NCI-H82 treated with DMSO at 0.1 percent for 48 hours (cell line): Measurements from ENCODE around the gene ADGRD2.

Experiments used
- DNase-seq: peaks from one replicate; lab custom pipeline; 2025; ENCODE audit not compliant: unreplicated experiment; lab: John Stamatoyannopoulos, UW

ADGRD2 gene

DNA sequence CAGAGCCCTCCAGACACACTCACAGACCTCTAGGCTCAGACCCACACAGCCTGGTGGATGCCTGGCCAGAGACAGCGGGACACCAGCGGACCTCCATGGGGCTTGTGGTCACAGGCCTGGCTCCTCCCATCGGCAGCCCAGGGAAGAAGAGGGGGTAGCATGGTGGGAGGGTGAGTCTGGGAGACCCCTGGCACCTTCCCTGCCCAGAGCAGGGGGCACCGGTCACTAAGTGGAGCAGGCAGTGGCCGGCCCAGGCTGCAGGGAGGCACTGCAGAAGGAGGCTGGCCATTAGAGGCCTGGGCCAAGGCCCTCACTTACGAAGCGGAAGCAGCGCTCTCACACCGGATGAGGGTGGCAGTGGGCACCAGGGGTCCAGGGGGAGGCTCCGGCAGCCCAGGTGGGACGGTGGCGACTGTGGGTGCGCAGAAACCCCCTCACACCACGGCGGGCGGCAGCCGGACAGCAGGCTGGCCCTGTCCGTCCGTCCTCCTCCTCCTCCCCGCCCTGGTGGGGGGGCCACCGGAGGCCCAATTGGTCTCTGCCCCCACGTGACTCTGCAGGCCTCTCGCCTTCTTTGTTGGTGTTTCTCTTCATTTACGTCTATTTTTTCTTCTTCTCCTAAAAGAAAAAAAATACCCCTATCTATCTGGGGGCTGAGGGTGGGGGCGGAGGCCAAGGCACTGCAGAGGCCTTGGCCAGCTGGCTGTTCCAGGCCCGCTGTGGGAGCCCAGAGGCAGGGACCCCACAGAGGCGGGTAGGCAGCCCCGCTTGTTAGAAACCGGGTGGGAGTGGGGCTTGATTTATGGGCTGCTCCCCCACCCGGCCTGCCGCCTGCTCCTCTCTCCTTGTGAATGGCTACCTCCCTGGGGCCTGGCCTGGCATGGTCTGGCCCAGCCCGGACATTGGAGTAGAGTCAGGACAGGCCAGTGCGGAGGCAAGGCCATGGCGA lies 57.0 kb downstream of the ADGRD2 start, which contains the start of gene NR5A1:
Gene NR5A1 (minus strand): TSS at position 469 of the 949 bp plus-strand sequence. CDS start 4,004 bp downstream, outside the sequence.
- no peak for DNase-seq

DNA sequence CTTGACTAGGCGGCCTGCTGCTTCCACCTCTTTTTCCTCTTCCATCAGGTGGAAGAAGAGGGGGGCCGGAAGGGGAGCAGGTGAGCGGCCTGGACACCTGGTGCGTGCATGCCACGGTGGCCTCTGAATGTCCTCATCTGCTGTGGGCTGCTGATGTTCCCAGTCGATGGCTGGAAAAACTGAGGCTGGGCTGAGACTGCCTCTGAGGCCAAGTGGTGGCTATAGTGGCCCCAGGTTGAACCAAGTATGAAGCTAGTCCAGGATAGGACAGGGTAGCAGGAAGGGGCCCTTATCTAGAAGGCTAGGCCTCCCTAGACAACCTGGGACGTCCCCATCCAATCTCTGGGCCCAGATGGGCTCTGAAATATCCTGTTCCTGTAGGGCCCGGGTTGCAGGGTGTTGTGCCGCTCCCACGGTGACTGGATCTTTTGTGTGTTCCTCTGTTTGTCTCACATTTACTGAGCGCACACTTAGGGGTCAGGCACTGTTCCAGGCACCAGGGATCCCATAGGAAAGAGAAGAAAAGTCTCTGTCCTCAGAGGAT lies 57.7 kb downstream of the ADGRD2 start:
- DNase-seq = no peak

DNA sequence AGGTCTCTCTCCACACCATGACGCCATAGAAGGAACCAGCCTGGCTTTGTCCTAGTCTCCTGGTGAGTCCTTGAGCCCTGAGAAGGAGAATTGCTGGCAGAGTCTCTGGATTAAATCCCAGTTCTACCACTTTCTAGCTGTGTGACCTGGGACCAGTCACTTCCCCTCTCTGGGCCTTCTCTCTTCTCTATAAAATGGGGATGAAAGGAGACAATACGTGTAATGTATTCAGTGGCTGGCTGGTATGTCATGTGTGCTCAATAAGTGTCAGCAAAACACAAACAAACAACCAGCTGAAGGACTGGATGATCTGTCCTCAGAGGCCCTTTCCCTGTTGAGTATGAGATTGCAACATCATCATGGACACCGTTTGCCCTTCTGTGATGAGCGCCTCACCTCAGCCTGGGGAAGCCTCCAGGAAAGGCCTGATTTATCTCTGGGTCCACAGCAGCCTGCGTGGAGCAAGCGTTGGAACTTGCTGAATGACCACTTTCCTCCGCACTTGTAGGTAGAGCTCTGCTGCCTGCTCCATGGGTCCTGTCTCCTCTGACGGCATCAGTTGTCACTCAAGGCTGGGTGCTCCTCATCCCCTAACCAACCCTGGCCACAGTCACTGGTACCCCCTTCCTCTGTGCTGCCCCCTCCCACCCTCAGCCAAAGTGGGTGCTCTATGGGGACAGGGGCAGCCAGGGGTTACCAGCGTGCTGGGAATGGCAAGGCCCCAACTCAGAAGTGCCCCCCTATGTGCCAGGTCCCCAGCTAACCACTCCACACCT lies 60.6 kb downstream of the ADGRD2 start:
- DNase-seq = no peak

DNA sequence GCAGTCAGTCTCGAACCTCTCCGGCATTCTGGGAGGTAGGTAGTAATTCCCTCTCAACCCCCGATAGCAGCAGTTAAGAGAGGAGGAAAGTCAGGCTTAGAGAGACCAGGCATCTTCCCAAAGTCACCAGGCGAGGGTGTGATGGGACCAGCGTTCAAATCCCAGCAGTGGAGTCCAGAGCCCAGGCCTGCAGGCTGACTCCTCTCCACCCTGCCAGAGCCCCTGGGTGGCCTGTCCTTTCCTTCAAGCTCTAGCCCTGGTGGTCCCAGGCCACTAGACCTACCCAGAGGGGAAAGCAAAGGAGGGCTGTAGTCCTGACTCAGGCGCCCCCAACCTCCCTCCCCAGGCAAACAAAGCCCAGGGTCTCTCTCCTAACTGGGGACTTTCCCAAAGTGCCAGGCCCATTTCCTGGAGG lies 61.2 kb downstream of the ADGRD2 start:
- DNase-seq = no peak

DNA sequence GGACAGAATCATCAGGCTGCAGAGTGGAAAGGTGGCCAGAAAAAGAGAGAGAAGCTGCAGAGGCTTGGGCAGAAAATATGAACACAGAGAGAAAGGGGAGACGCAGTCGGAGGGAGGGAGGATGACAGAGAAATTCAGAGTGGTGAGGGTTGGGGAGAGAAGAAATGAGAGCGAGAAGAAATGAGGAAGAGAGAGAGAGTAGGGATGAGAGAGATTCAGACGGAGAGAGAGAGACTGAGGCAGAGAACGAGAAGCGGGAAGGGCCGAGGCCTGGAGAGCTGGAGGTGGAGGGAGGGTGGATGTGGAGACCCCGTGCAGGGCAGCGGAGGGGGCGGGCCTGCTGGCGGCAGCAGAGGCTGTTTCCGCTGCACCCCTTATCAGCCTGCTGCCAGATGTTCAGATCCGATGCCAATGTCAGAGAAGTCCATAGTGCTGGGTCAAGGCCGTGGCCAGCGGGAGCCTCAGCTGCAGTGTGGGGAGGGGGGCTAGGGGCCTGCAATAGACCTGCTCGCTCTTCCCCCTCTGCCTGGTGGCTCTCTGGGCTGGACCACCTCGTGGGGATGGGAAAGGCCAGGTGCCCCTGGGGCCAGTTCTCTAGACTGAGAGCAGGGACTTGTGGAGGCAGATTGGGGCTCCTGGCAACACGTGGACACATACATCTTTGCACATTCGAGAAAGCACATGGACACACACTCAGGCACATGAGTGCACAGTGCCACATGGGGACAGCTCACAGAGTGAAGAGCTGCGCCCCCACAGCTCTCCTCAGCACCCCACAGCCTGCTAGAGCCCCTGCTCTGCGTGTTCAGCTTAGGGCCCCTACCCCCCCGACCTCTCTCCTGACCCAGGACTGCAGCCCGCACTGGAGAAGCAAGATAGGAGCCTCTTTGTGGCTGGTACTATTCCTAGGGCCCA lies 61.9 kb downstream of the ADGRD2 start:
- no peak for DNase-seq

DNA sequence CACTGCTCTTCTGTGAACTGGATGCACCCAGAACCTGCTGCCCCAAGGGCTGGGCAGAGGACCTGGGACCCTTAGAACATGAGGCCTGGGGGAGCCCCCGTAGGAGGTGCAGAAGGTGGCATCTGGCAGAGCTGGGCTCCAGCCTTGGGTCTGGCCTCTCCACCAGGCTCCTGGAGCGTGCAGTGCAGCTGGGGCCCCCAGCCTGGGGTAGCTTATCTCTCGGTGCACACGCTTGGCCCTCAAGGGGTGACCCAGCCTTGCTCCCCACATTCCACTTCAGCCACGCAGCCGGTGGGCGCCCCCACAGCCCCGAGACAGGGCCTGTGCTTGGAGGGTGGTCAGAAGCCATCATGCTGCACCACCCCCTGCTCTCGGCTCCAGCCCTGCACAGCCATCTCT lies 62.6 kb downstream of the ADGRD2 start:
- DNase-seq = no peak

DNA sequence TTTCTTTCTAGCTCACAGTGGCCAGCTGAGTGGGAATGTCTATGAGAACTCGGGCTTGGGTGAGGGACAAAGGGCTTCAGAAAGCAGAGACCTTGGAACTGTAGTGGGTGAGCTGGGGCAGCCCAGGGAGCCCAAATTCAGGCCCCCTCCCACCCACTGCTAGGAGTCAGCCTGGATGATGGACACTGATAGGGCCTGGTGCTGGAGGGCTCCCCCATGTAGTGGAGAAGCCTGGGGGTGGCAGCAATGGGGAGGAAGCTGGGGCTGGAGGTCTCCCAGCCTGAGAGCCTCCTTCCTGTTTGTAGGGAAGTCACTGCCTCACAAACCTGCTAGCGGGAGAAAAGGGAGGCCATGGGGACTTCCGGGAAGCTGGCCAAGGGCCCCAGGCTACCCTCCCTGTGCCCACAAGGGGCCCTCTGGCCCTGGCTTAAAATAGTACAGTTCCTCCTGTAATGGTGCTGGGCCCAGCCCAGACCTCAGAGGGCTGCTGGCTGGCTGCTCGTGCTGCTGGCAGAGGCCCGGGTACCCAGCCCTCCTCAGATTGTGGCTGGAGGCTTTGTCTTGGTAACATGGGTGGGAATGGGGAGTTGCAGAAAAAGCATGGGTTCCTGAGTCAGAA lies 63.2 kb downstream of the ADGRD2 start:
- no peak for DNase-seq

DNA sequence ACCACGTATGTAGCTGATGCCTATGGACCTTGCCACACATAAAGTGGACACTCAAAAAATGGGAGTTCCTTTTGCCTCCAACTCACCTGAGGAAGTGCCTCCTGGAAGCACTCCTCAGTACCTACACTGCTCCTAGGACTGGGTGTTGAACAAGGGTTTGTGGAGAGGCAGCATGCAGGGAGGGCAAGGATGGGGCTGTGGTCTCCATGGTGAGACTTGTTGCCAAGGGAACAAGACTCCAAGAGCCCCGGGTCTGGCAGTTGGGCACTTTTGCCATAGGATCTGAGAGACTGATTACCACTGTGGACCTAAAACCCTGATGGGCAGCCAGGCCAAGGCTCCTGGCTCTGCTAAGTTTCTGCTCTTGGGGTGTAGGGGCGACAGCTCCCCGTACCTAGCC lies 63.9 kb downstream of the ADGRD2 start:
- no peak for DNase-seq

DNA sequence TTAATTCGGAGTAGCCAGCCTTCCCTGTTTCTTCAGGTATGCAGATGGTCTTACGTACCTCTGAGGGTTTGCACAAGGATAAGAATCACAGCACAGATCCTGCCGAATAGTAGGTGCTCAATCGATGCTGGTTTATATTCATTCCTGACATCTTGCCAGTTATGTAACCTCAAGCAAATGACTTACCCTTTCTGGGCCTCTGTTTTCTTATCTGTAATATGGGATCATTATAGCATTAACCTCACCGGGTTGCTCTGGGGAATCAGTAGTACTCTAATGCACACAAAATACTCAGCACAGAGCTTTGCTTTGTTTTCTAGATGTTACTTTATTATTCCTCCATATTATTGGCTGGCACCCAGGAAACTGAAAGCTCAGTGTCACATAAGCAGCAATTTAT lies 64.6 kb downstream of the ADGRD2 start:
- DNase-seq = no peak

DNA sequence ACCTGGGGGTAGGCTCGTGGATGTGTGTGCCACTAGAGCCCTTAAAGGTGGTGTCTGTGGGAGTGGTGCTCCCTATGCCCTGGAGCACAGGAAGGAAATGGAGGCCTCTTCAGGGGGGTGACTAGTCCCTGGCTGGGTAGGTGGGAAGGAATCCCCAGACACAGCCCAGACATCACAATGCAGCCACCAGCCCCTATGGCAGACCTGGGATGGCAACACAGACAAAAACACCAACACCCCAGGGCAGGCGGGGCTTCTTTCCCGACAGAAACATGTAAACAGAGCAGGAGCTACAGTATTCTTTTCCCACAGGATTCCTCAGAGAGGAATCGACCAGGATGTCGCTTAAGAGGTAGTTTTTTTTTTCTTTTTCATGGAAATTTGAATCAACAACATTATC lies 67.3 kb downstream of the ADGRD2 start:
- DNase-seq = no peak

DNA sequence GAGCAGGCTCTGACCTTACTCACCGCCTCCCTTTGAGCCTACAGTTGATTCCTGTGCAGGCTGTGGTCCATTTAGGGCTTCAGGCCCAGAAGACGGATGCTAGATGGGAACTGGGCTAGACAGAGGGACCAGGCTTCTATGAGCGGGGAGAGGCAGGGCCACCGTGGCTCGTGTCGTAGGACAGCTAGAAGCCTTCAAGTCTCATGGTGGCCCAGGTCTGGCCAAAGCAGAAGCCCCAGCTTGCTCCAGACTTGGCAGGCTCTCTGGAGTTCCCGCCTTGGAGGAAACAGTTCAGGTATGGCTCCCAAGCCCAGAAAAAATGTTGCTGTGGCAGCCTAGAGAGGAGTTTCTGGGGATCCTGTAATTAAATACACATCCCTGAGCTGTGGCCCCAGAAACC lies 67.9 kb downstream of the ADGRD2 start:
- DNase-seq = no peak

DNA sequence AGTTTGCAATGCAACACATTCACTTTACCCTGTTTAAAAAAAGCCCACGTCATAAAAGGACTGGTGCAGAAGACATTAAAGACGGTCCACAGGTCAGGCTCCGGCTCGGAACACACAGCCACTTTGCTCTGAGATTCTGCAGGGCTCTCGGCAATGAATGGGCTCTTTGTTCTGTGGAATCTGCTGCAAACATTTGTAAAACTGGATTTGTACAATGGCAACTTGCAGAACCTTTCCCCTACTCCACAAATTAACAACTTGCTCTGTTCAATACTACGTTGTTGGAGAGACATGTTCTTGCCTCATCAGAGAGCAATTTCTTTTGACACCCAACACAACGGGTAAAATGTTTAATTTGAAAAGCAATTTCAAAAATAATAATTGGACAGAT lies 70.0 kb downstream of the ADGRD2 start:
- DNase-seq = no peak

DNA sequence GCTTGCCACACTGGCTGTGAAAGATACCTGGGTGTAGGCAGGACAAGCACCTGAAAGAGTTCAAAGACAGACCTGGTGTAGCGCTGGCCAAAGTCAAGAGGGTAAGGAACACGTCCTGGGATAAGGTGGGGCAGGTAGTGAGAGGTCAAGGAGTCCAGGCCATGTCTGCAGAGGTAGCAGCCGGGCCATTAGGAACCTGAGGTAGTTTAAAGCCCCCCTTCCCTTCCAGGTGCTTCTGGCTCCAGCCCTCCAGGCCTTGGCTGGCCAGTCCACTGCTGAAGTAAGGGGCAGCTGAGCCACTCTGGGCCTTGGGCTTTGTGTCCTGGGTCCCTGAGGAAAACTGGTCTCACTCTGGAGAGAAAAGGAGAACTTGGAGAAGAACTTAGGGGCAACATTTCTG lies 70.9 kb downstream of the ADGRD2 start:
- DNase-seq = no peak

DNA sequence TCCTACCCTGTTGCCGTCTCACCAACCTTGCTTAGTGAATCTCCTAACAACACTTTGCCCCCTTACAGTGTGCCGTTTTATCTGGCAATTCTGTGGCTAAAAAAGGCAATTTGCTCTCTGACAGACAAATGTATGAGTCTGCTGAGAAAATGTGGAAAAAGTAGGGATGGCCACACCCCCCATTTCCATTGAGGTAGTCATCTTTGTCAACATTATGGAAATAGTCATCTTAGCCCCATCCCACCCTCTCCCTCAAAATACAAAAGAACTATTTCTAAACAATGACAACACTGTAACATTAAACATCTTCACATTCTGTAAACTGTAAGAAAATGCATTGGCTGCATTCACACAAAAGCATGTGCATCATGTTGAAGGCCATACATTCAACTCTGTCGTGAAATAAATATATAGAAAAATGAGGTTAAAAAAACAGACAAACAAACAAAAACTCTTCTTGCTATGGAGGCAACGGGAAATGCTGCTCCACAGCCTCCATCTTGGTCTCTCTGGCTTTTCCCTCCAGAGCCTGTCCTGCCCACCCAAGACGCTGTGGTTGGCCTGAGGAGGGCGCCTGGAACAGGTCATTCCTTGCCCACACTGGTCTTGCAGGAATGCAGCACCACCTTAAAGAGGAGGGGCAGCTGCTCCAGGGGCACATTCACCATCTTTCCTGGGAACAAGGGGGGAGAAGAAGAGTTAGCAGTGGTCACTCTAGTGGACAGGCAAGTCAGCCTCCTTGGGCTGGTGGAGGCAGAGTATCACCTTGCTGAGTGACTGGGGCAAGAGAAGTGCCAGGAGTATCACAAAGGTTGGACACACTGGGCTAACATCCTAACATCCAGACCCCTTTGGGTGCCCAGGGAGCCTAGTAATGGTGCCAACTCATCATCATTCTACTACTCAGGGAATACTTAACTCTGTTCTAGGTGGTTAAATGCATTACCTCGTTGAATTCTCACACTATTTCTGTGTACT lies 72.2 kb downstream of the ADGRD2 start:
- no peak for DNase-seq

DNA sequence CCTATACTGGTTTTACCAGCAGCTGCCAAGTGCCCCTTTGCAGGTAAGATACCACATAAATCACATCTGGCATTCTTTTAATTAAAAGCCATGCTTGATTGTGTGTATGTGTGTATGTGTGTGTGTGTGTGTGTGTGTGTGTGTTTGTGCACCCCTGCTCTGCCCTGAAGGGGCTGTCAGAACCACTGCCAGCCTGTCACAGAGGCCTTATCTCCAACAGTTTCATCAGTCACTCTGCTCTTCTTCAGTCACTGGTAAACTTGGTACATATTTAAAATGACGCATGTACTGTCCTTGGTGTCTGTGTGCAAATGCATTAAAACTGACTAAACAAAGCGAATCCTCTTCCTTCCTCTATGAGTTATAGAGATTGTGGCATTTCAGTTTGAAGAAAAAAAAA lies 75.9 kb downstream of the ADGRD2 start:
- no peak for DNase-seq

DNA sequence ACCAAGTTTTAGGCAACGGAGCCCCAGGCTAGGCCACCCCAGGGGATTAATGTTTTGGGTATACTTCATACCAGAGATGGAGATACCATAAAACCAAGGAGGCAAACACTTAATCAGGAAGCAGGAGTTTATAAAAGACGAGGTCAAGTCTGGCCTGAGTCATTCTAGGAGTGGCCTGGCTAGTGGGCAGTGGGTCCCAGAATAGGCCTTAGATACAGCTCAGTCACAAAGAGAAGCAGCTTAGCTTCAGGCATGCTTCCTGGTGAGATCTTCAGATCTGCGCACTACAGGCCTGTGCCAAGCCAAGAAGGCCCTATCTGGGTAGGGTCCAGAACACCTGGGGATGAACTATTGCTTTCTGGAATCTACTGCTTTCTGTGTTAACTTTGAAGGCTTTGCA lies 77.5 kb downstream of the ADGRD2 start:
- DNase-seq = no peak
